Epithelial cell of alveolus of lung (primary cell): Measurements from ENCODE around the gene ARHGDIG. TPM values are rescaled to one million over a fixed set of nuclear protein-coding genes. Genes with fewer than 3 reads are reported as not detected.

Source experiments
- total RNA-seq: library from RNA; depleted of rRNA; stranded (reverse); fragments of >200 nt; gene quantifications from 2 replicates; pipeline ENCODE4 v1.2.1, GENCODE V29; 2015

The ARHGDIG gene
- total RNA-seq = 0.39 and 0.72 TPM in 2 replicates

DNA sequence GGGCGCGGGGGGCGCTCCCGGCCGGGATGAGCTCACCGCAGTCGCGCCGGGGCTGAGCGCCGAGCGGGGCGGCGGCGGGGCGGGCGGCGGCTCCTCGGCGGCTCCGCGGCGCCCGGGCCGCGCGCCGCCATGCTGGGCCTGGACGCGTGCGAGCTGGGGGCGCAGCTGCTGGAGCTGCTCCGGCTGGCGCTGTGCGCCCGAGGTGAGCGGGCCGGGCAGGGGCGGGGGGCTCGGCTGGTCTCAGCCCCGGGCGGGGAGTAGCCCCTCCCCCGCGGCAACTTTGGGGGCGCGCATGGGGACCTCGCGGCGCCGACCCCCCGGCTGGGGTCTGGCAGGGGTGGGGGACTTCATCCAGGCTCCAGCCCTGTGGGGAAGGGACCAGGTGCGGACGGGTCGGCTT lies at the start of gene ARHGDIG:
Gene ARHGDIG, plus strand, starts transcription at position 40 of the 400 bp plus-strand sequence. Its CDS starts 90 bp downstream, at position 130.

DNA sequence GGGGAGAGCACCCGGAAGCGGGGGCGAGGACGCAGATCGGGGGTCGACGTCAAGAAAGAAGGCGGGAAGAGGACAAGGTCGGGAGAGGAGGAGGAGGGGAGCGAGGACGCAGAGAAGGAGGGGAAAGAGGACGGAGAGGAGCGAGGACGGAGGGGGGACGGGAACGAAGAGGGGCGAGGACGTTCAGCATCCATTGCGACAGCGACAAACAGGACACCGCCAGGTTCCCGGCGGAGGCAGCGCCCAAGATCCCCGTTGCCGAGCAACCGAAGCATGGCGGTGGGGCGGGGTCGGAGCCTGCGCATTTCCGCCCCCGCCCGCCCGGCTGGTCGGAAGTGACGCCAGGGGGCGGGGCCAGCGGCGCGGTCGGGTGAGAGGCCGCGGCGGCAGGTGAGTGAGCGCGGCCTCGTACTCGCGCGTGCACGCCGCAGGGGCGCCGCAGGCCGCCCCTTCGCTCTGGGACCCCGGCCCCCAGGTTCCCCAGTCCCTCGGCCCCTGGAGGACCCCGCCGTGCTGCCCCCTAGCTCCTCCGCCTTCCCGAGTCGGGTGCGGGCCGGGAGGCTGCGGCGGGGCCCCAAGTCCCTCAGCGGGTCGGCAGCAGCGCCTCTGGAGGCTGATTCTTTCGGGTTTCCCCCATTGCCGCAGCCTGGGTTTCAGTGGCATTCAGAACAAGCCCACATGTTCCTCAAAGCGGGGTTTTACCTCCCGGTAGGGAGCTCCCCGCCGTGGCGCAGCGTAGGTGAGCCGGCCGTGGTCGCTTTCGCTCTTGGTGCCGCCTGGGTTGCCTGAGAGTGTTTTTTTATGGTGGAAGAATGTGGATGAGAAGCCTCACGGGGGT lies 45.7 kb upstream of the ARHGDIG start, which contains the start of gene FAM234A:
Gene FAM234A, plus strand, starts transcription at position 354 of the 838 bp plus-strand sequence. CDS start 19,593 bp downstream, outside the sequence.

DNA sequence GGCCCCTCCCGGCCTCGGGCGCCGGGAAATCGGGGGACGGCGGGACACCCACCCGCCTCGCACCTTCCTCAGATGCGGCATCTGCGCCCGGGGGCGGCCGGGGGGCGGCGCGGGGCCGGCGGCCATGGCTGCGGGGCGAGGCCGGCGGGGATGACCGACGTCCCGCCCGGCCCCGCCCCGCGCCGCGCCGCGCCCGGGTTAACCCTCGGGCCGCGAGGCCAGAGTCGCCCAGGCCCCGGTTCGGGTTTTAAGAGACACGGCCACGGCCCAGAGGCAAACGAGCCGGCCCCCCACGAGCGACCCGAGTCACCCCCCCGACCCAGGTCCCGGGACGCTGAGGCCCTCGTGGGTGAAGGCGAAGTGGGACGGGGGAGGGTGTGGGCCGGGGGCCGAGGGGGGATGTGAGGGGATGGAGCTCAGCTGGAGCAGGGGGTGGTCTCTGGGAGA lies 4.6 kb upstream of the ARHGDIG start, which contains the start of gene RGS11:
Gene RGS11, minus strand, starts transcription at position 159 of the 447 bp plus-strand sequence. Its CDS starts 33 bp downstream, at position 126.

DNA sequence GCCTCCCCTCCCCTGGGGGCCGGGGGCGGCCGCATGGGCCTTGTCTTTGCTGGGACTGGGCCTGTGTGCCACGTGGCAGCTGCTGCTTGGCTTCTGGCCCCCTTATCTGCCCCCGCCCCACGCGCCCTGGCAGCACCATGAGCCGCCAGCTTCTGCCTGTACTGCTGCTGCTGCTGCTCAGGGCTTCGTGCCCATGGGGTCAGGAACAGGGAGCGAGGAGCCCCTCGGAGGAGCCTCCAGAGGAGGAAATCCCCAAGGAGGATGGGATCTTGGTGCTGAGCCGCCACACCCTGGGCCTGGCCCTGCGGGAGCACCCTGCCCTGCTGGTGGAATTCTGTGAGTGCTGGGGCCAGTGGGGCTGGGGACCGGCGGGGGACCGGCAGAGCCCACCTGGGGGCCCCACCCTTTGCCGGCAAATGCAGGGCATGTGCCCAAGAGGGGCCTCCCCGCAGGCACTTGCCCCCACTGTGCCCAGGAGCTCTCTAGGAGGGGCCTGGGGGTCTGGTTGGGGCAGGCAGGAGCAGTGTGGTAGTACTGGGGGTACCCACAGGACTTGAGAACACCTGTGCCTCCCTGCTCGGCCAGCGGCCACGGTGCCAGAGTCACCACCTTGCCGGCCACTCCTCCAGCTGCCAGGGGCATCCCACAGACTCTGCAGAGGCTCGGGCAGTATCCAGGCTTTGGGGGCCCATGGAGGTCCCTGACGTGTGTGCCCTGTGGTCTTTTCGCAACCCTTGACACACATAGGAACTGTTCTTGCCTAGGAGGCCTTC lies 2.8 kb downstream of the ARHGDIG start, which contains the start of gene PDIA2:
Gene PDIA2, plus strand, starts transcription at position 132 of the 773 bp plus-strand sequence. Its CDS starts 6 bp downstream, at position 138.

Other genes with a start within 250 kb of the ARHGDIG start
- 2.9 and 5.2 TPM in 2 replicates for gene POLR3K, start 227.0 kb upstream of the ARHGDIG start, total RNA-seq
- gene SNRNP25, start 226.8 kb upstream of the ARHGDIG start, total RNA-seq = 17.5 and 25.5 TPM in 2 replicates
- gene RHBDF1, start 208.0 kb upstream of the ARHGDIG start, total RNA-seq = 28.1 and 42.7 TPM in 2 replicates
- 162 and 283 TPM in 2 replicates for gene MPG, start 202.4 kb upstream of the ARHGDIG start, total RNA-seq
- 17.1 and 26.9 TPM in 2 replicates for gene NPRL3, start 141.9 kb upstream of the ARHGDIG start, total RNA-seq
- not detected in 2 replicates for gene HBZ, start 127.9 kb upstream of the ARHGDIG start, total RNA-seq
- not detected in 2 replicates for gene HBM, start 114.6 kb upstream of the ARHGDIG start, total RNA-seq
- 0.91 TPM in 1 of 2 replicates, not detected in the other for gene HBA2, start 107.7 kb upstream of the ARHGDIG start, total RNA-seq
- not detected in 2 replicates for gene HBA1, start 103.9 kb upstream of the ARHGDIG start, total RNA-seq
- gene HBQ1, start 100.1 kb upstream of the ARHGDIG start, total RNA-seq = 2.8 TPM in 1 of 2 replicates, not detected in the other
- 24.6 and 84.8 TPM in 2 replicates for gene LUC7L, start 51.1 kb upstream of the ARHGDIG start, total RNA-seq
- 120 and 127 TPM in 2 replicates for gene FAM234A, start 45.8 kb upstream of the ARHGDIG start, total RNA-seq
- gene RGS11, start 4.6 kb upstream of the ARHGDIG start, total RNA-seq = 0.13 and 0.88 TPM in 2 replicates
- gene PDIA2, start 2.6 kb downstream of the ARHGDIG start, total RNA-seq = 0.72 TPM in 1 of 2 replicates, not detected in the other
- 17.7 and 20.2 TPM in 2 replicates for gene AXIN1, start 72.1 kb downstream of the ARHGDIG start, total RNA-seq
- 179 and 184 TPM in 2 replicates for gene MRPL28, start 89.9 kb downstream of the ARHGDIG start, total RNA-seq
- gene PGAP6, start 101.4 kb downstream of the ARHGDIG start, total RNA-seq = 53.6 and 64.8 TPM in 2 replicates
- 174 and 184 TPM in 2 replicates for gene NME4, start 116.6 kb downstream of the ARHGDIG start, total RNA-seq
- 12.3 and 14.3 TPM in 2 replicates for gene DECR2, start 121.3 kb downstream of the ARHGDIG start, total RNA-seq
- gene RAB11FIP3, start 145.1 kb downstream of the ARHGDIG start, total RNA-seq = 14.5 and 18.5 TPM in 2 replicates
- gene CAPN15, start 247.1 kb downstream of the ARHGDIG start, total RNA-seq = 37.4 and 47.7 TPM in 2 replicates